Transverse colon (tissue), 3 donors: ENCODE measurements around the gene CEP170B.

Source experiments
- EP300 ChIP-seq: sonication (generic); formaldehyde crosslinking; IDR thresholded peaks from one replicate; pipeline ENCODE4 v1.6.1; 2017; ENCODE audit warnings: antibody characterized with exemption, low read depth
- POLR2A ChIP-seq: fragments of 450-650 bp; IDR thresholded peaks from one replicate; pipeline ENCODE4 v1.6.1; 2016; ENCODE audit warnings: antibody characterized with exemption, mild to moderate bottlenecking, moderate library complexity
- TF ChIP-seq, protein P1 (sequence below), 5 experiments: fragments of 200-600 bp in 3 of 5; fragments of 450-650 bp in 2 of 5; sonication (generic) in 3 of 5; IDR thresholded peaks; 1 replicate in 2 of 5; 2 replicates in 3 of 5; pipeline ENCODE4 v1.5.1; 2016 to 2017; ENCODE audit warnings: antibody characterized with exemption in 5 of 5, inconsistent platforms in 3 of 5, mild to moderate bottlenecking in 2 of 5, moderate library complexity in 1 of 5

- TF ChIP-seq POLR2A, result peak; percentile 74
- TF ChIP-seq, protein P1, sequence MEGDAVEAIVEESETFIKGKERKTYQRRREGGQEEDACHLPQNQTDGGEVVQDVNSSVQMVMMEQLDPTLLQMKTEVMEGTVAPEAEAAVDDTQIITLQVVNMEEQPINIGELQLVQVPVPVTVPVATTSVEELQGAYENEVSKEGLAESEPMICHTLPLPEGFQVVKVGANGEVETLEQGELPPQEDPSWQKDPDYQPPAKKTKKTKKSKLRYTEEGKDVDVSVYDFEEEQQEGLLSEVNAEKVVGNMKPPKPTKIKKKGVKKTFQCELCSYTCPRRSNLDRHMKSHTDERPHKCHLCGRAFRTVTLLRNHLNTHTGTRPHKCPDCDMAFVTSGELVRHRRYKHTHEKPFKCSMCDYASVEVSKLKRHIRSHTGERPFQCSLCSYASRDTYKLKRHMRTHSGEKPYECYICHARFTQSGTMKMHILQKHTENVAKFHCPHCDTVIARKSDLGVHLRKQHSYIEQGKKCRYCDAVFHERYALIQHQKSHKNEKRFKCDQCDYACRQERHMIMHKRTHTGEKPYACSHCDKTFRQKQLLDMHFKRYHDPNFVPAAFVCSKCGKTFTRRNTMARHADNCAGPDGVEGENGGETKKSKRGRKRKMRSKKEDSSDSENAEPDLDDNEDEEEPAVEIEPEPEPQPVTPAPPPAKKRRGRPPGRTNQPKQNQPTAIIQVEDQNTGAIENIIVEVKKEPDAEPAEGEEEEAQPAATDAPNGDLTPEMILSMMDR (IDR thresholded peaks at IDR 0.05), result no peak
- peak; percentile 19 for TF ChIP-seq EP300
Observed at GRCh38 chr14:104864267-104865080, 594 bp upstream of the CEP170B start.
